Activated CD8-positive, alpha-beta memory T cell treated with anti-CD3 and anti-CD28 coated beads, Interleukin-2, amount 50 U/mL, for 1 hour (primary cell): ENCODE measurements around the gene BEND7.
"Not testable (repeated sequence)": the region's sequence is repeated elsewhere in the genome, so short reads cannot be mapped to it uniquely, and the experiment has no call there.

Source experiments
- DNase-seq: peaks from one replicate; pipeline ENCODE4 v3.0.0-alpha.2; 2020; ENCODE audit errors: extremely low read depth

BEND7 gene

DNA sequence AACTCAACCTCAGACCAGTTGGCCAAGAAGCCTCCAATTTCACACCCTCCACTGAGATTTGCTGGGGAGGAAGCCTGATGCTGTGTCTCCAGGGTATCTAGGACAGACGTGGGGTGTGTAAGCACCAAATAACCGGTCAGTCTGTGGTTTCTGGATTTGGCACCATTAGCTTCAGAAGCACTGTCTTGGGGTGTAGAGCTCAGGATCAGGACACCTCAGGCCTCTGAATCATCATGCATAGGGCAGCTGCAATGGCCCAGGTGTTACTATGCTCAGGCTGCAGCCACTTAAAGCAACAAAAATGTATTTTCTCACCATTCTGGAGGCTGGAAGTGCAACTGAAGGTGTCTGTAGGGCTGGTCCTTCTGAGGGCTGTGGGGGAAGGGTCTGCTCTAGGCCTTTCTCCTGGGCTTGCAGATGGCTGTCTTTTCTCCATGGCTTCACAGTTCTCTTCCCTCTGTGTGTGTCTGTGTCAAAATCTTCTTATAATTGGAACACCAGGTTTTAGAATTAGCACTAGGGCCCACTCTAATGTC lies 107.4 kb downstream of the BEND7 start:
- no peak for DNase-seq

- no peak for DNase-seq
Observed at GRCh38 chr10:13420532-13421307, 108.1 kb downstream of the BEND7 start.

- DNase-seq, result no peak
Observed at GRCh38 chr10:13417459-13418126, 111.2 kb downstream of the BEND7 start.

DNA sequence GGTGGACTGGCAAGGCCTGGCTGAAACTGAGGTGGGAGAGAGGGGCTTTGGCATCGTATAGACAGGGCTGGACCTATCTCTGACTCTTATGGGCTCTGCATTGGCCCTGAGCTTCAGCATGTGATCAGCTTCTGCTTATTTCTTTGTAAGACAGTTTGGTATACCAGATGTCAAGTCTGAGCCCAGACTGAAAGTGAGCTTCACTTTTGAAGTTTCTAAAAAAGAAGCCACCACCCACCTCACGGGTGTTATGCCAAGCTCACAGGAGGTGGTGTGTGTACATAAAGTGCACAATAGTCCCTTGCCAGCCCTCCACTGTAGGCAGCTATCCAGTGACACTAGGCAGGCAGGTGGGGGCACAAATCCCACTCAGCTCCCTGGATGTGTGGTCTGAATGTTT lies 112.1 kb downstream of the BEND7 start:
- no peak for DNase-seq

DNA sequence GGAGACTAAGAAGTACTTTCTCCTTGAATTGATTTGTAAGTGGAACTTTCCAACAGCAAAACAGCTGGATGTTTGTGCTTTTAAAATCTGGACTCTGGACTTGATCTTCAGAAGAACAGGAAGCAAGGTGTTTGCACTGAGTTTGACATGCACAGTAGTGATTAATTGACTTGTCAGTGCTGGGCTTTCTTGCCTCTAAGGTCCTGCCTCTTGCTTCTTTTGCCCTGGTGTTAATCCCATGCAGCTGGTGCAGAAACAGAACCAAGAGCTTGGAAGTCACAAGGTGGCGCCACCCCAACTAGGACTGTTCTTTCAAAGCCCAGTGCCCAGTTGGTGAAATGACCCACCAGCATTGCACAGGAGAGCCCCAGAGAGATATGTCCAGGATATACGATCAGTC lies 114.0 kb downstream of the BEND7 start:
- no peak for DNase-seq

GRCh38 chr10:13414137-13414536 lies 114.7 kb downstream of the BEND7 start:
- DNase-seq, result no peak

GRCh38 chr10:13412894-13413293 lies 115.9 kb downstream of the BEND7 start:
- DNase-seq, result no peak

DNA sequence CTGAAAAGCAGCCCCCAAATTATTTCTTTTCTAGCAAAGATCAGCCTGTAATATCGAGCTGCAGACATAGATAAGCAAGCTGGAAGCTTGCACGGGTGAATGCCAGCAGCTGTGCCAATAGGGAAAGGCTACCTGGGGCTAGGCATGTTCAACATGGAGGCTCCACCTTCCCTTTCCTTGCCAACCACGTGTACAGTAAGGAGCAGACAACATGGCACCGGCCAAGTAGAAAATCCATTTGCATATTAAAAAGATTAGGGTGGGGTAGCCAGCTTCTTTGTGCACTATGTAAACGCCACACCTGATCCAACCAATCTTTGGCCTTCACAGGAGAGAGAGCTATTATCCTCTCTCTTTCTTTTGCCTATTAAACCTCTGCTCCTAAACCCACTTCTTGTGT lies 124.0 kb downstream of the BEND7 start:
- no peak for DNase-seq

GRCh38 chr10:13404305-13404759 lies 124.5 kb downstream of the BEND7 start:
- no peak for DNase-seq

GRCh38 chr10:13403426-13403825 lies 125.4 kb downstream of the BEND7 start:
- not testable (repeated sequence) for DNase-seq

- no peak for DNase-seq
Observed at GRCh38 chr10:13402021-13402420, 126.8 kb downstream of the BEND7 start.

DNA sequence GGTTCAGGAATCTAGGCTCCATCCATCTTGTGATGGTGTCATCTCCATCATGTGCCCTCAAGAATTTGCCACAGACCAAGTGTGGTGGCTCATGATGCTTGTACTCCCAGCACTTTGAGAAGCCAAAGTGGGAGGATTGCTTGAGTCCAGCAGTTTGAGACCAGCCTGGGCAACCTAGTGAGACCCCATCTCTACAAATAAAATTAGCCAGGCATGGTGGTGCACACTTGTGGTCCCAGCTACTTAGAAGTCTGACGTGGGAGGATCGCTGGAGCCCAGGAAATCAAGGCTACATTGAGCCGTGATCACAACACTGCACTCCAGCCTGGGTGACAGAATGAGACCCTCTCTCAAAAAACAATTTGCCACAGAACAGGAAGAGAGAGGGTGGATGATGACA lies 127.7 kb downstream of the BEND7 start:
- DNase-seq, result no peak

- DNase-seq, result no peak
Observed at GRCh38 chr10:13400196-13400965, 128.4 kb downstream of the BEND7 start.

DNA sequence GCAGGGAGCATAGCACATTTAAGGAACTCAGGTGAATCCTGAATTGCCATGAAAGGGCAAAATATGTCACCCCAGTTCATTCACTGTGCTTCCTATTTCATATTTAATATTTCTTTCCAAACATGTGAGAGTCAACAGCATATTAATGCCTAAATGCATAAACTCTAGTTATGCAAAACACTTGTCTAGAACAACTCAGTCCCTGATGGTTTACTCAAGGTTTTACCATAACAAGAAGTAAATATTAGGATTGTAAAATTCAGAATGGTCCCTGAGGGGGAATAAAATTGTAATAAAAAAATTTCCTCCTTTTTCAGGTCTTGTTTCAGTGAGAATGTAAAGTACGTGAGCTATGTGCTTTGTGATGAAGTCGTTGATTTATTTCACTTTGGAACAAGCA lies 129.1 kb downstream of the BEND7 start:
- no peak for DNase-seq

GRCh38 chr10:13399236-13399635 lies 129.6 kb downstream of the BEND7 start:
- DNase-seq, result no peak

DNA sequence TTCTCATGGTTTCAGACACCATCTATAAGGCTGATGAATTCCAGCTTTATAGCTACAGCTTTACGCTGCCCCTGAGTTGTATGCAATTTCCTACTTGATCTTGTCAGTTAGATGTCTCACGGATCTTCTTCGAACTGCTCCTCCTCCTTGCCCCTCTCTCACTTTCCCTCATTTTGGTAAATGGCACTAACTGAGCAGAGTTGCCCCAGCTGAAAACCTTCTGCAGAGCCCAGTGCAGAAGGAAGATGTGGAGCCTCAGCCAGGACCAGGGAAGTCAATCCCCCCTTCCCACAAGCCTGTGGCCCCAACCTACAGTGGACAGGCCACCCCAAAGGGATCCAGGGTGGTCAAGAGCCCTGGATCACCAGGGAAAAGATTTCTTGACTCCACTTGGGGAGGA lies 131.8 kb downstream of the BEND7 start:
- no peak for DNase-seq

DNA sequence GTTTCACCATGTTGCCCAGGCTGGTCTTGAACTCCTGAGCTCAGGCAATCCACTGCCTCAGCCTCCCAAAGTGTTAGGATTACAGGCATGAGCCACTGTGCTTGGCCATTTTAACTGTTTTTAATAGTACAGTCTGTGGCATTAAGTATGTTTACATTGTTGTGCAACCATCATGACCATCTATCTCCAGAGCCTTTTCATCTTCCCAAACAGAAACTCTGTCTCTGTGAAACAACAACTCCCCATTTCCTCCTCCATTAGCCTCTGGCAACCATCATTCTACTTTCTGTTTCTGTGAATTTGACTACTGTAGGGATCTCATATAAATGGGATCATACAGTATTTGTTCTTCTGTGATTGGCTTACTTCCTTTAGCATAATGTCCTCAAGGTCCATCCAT lies 132.4 kb downstream of the BEND7 start:
- DNase-seq, result no peak

DNA sequence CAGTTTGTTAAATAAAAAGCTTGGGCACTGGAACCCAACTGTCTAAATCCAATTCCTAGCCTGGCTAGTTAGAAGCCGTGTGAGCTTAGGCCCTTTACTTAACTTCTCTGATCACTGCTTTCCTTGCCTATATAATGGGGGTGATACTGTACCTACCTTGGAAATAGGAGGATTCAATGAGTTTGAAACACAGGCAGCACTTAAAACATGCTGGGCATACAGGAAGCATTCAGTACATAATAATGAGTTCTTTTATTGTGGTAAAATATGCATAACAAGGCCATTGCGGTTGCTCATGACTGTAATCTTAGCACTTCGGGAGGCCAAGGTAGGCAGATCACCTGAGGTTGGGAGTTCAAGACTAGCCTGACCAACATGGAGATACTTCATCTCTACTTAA lies 133.3 kb downstream of the BEND7 start:
- no peak for DNase-seq

DNA sequence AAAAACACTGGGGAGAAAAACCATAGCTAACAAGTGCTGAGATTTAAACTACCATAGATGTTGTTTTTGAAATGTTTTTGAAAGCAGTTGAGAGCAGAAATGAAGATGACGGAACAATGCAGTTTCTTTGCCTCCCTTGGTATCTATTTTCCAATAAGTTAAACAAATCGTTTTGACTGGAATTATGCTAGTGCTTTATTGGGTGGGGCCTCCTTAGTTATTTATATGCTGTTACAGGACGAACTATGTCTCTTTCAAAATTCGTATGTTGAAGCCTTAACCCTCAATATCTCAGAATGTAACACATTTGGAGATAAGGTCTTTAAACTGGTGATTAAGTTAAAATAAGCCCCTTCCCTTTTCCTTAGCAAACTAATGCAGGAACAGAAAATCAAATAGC lies 135.2 kb downstream of the BEND7 start:
- no peak for DNase-seq

DNA sequence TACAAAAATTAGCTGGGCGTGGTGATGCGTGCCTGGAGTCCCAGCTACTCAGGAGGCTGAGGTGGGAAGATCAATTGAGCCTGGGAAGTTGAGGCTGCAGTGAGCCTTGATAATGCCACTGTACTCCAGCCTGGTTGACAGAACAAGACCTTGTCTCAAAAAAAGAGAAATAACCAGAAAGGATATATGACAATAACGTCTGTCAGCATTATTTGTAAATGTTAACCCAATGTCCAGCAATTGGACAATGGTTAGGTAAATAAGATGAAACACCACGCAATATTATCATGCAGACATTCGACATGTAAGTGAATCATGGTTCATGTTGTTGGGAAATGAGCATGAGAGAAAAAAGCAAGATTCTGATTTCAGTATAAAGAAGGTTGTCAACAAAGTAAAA lies 136.1 kb downstream of the BEND7 start:
- no peak for DNase-seq
